OCI-LY7 (cell line): Measurements from ENCODE around the gene CCDC85A. TPM values are rescaled to one million over a fixed set of nuclear protein-coding genes. Genes with fewer than 3 reads are reported as not detected.

Experiments
- BruUV-seq: library from RNA; stranded (reverse); fragments of 400-500 nt; replicated peaks from 2 replicates; lab custom pipeline; 2021; lab: Mats Ljungman, UMichigan
- CTCF ChIA-PET: fragments of 300-600 bp; sonication (Branson Sonifier 250); formaldehyde crosslinking; loops from one replicate; lab custom pipeline; 2022; ENCODE audit warnings: antibody characterized with exemption; ENCODE audit not compliant: unreplicated experiment; lab: Charles Lee
- POLR2A ChIA-PET: fragments of 300-600 bp; sonication (Branson Sonifier 250); formaldehyde crosslinking; loops from one replicate; lab custom pipeline; 2022; ENCODE audit warnings: antibody characterized with exemption; lab: Charles Lee
- DNase-seq: peaks from one replicate; pipeline ENCODE4 v3.0.0-alpha.2; 2015; ENCODE audit warnings: low spot score
- H2AFZ ChIP-seq: fragments of 200-600 bp; sonication (generic), shearing (Covaris generic); 2 replicates; pipeline ENCODE4 v1.6.1; 2014; ENCODE audit warnings: mild to moderate bottlenecking, antibody characterized with exemption, low read length, moderate library complexity
- H3K27ac ChIP-seq: fragments of 200-600 bp; sonication (generic); 2 replicates; pipeline ENCODE4 v1.5.1; 2014; ENCODE audit warnings: mixed run types, low read depth, mild to moderate bottlenecking, moderate library complexity, low read length, inconsistent platforms; ENCODE audit not compliant: poor library complexity, severe bottlenecking
- H3K36me3 ChIP-seq: fragments of 200-600 bp; sonication (generic); 2 replicates; pipeline ENCODE4 v1.6.1; 2014; ENCODE audit warnings: mild to moderate bottlenecking, antibody characterized with exemption, low read length, moderate library complexity, mixed read lengths; ENCODE audit not compliant: insufficient read depth
- H3K4me1 ChIP-seq: fragments of 200-600 bp; sonication (generic); 2 replicates; pipeline ENCODE4 v1.5.1; 2014; ENCODE audit warnings: mild to moderate bottlenecking, low read length; ENCODE audit not compliant: insufficient read depth, poor library complexity, severe bottlenecking
- H3K4me2 ChIP-seq: fragments of 200-600 bp; sonication (generic); 2 replicates; pipeline ENCODE4 v1.6.1; 2014; ENCODE audit warnings: mild to moderate bottlenecking, low read length
- H3K4me3 ChIP-seq: fragments of 200-600 bp; sonication (generic); 2 replicates; pipeline ENCODE4 v1.5.1; 2014; ENCODE audit warnings: mild to moderate bottlenecking, low read depth, low read length; ENCODE audit not compliant: poor library complexity, severe bottlenecking
- H3K79me2 ChIP-seq: fragments of 200-600 bp; sonication (generic); 2 replicates; pipeline ENCODE4 v1.6.1; 2016; ENCODE audit warnings: low read depth, mild to moderate bottlenecking, low read length, moderate library complexity, mixed read lengths; ENCODE audit not compliant: insufficient read depth
- H3K9me2 ChIP-seq: fragments of 200-600 bp; sonication (generic); 2 replicates; pipeline ENCODE4 v1.6.1; 2016; ENCODE audit warnings: mild to moderate bottlenecking, low read length, mixed read lengths; ENCODE audit not compliant: insufficient read depth
- H3K9me3 ChIP-seq: fragments of 200-600 bp; sonication (generic); 2 replicates; pipeline ENCODE4 v1.6.1; 2014; ENCODE audit warnings: mild to moderate bottlenecking, mixed run types, low read length, mixed read lengths
- H4K20me1 ChIP-seq: fragments of 200-600 bp; sonication (generic); 2 replicates; pipeline ENCODE4 v1.6.1; 2014; ENCODE audit warnings: mild to moderate bottlenecking, antibody characterized with exemption, low read length, moderate library complexity, mixed read lengths; ENCODE audit not compliant: insufficient read depth
- EZH2phosphoT487 ChIP-seq: fragments of 200-600 bp; sonication (generic); IDR thresholded peaks from 2 replicates; pipeline ENCODE4 v1.6.1; 2018; ENCODE audit warnings: low read depth, borderline replicate concordance, mild to moderate bottlenecking, mixed run types, antibody characterized with exemption, low read length, moderate library complexity, mixed read lengths
- intact Hi-C: fragments of 100-400 bp; cut with micrococcal nuclease; formaldehyde crosslinking; loops from one replicate; pipeline ENCODE4 v1.10.0; 2022; ENCODE audit not compliant: unreplicated experiment
- small RNA-seq: library from RNA; depleted of rRNA; stranded (forward); fragments of <200 nt; gene quantifications from one replicate; pipeline ENCODE3, GENCODE V24; 2014
- total RNA-seq, 2 experiments: library from RNA; depleted of rRNA in 1 of 2; stranded (reverse); fragments of >200 nt in 1 of 2; shearing (Covaris generic) in 1 of 2; gene quantifications; 2 replicates each; pipeline ENCODE4 v1.2.3, GENCODE V29; 2014 to 2022
- TF ChIP-seq, protein P1 (sequence below): fragments of 200-600 bp; sonication (generic); conservative IDR thresholded peaks from 2 replicates; pipeline ENCODE4 v1.5.1; 2014; ENCODE audit warnings: mild to moderate bottlenecking, antibody characterized with exemption, low read length, moderate library complexity, mixed read lengths

The CCDC85A gene
- total RNA-seq, 2 experiments from 2014 or later: not detected

DNA sequence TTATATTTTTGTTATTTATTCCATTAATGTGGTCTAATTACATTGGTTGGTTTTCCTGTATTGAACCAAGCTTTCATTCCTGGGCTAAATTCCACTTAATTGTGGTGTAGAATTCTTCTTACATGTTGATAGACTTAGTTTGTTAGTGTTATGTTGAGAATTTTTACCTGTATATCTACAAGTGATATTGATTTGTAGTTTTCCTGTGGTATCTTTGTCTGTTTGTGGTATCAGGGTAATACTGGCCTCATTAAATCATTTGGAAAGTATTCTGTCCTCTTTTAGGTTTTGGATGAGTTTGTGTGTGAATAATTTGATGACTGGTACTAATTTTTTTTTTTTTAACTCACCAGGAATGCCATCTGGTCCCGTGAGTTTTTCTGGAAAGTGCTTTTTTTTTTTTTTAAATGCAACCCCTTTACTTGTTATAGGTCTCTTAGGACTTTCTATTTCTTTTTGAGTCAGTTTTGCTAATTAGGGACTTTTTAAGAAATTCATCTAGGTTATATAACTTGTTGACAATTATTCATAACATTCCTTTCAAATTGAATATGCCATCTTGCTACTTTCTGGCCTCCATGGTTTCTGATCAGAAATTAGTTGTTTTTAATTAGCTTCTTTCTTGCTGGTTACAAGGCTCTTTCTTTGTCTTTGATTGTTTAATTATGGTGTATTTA lies 232.8 kb downstream of the CCDC85A start:
- ChIA-PET CTCF (no interaction called here), POLR2A (no interaction called here)
- H3K4me1 ChIP-seq: no peaks in the 10 kb centered on the region
- no peak overlapping the region for H3K4me2 ChIP-seq
- no peaks in the 10 kb centered on the region for H3K79me2 ChIP-seq
- TF ChIP-seq, protein P1, sequence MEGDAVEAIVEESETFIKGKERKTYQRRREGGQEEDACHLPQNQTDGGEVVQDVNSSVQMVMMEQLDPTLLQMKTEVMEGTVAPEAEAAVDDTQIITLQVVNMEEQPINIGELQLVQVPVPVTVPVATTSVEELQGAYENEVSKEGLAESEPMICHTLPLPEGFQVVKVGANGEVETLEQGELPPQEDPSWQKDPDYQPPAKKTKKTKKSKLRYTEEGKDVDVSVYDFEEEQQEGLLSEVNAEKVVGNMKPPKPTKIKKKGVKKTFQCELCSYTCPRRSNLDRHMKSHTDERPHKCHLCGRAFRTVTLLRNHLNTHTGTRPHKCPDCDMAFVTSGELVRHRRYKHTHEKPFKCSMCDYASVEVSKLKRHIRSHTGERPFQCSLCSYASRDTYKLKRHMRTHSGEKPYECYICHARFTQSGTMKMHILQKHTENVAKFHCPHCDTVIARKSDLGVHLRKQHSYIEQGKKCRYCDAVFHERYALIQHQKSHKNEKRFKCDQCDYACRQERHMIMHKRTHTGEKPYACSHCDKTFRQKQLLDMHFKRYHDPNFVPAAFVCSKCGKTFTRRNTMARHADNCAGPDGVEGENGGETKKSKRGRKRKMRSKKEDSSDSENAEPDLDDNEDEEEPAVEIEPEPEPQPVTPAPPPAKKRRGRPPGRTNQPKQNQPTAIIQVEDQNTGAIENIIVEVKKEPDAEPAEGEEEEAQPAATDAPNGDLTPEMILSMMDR: no peak
- TF ChIP-seq EZH2phosphoT487: no peak
- no TSS peak for BruUV-seq
- no peak overlapping the region for H3K27ac ChIP-seq
- DNase-seq: no peak
- H4K20me1 ChIP-seq: no peaks in the 10 kb centered on the region
- no peaks in the 10 kb centered on the region for H3K36me3 ChIP-seq
- no peak overlapping the region for H2AFZ ChIP-seq
- intact Hi-C loops: no loop called here
- no peaks in the 10 kb centered on the region for H3K9me3 ChIP-seq
- H3K9me2 ChIP-seq: no peaks in the 10 kb centered on the region
- H3K4me3 ChIP-seq: no peak overlapping the region

Small RNA genes lying within 50 kb of the gene (small RNA-seq; reads per million reads assigned to genes)
- 0.16 reads per million for gene RNA5SP93
